Measurements from ENCODE around the gene PPP1CA. TPM values are rescaled to one million over a fixed set of nuclear protein-coding genes. Genes with fewer than 3 reads are reported as not detected.

Gene PPP1CA
- total and polyA plus RNA-seq, 3 donors from 2014 or later = 79.7 to 129 (median 100) TPM

DNA sequence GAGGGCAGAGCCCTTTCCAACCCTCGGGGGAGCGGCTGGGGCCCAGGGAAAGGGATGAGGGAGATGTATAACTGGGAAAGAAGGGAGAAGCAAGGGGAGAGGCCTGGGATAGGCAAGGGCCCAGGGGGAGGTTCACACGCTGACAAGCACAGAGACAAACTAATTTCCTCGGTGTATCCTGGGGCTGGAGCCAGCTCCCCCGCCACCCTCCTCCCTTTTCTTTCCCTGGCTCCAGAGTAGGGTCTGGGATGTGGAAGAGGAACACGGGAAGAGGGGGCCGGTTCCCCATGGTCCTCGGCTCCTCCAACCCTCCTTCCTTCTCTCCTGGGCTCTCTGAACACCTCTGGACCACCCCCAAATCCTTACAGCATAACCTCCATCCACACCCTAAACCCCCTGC, 35.1 kb downstream of the PPP1CA start:
- TF ChIP-seq, protein P1, sequence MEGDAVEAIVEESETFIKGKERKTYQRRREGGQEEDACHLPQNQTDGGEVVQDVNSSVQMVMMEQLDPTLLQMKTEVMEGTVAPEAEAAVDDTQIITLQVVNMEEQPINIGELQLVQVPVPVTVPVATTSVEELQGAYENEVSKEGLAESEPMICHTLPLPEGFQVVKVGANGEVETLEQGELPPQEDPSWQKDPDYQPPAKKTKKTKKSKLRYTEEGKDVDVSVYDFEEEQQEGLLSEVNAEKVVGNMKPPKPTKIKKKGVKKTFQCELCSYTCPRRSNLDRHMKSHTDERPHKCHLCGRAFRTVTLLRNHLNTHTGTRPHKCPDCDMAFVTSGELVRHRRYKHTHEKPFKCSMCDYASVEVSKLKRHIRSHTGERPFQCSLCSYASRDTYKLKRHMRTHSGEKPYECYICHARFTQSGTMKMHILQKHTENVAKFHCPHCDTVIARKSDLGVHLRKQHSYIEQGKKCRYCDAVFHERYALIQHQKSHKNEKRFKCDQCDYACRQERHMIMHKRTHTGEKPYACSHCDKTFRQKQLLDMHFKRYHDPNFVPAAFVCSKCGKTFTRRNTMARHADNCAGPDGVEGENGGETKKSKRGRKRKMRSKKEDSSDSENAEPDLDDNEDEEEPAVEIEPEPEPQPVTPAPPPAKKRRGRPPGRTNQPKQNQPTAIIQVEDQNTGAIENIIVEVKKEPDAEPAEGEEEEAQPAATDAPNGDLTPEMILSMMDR (IDR thresholded peaks at IDR 0.05) = no peak
- no peak for TF ChIP-seq POLR2A (IDR thresholded peaks at IDR 0.05)
- Histone ChIP-seq H3K27me3 (no peaks in the 10 kb centered on the region), H3K9me3 (no peaks in the 10 kb centered on the region), H3K27ac (peak overlapping the region in 1 of 2 donors; percentile 25), H3K4me1 (peaks cover 28% of the 10 kb centered on the region), H3K36me3 (ENCODE audit: low read depth, missing control alignments) (no peaks in the 10 kb centered on the region), H3K4me3 (no peak overlapping the region)
- intact Hi-C loops (cut with DNase I; ENCODE audit: low total_unique reads) = no loop called here
- WGBS, 2 donors = 35 to 46% methylated on average over 8 of the region's 8 CpGs
- DNase-seq = peak; percentile 63

DNA sequence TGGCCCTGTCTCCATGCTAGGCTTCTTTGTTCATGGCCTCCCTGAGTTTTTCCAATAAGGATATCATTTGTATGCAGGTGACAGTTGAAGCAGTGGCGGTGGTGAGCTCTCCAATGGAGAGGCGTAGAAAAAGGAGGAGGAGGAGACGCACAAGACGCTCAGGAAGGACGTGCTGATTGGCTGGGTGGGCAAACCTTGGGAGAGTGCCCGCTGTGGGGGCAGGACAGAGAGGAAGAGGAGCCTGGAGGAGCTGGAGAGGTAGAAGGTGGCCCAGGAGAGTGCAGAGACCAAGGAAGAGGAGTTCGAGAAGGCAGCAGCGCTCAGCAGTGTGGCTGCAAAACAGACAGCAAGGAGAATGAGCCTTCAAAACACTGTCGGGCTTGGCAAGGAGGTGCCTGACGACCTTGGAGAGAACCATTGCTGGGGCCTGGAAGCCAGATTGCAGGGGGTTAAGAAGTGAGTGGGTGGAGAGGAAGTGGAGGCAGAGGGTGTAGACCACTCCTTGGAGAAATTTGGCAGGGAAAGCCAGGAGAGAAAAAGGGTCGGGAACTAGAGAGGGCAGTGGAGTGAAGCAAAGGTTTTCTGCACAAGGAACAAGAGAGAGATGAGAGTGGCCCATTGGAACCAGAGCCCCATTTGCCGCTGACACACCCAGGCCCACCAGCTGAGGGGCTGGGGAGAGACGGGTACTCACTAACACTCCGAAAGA, 35.8 kb downstream of the PPP1CA start:
- H3K4me3 ChIP-seq = no peak overlapping the region
- no peaks in the 10 kb centered on the region for H3K36me3 ChIP-seq (ENCODE audit: low read depth, missing control alignments)
- peak overlapping the region in 1 of 2 donors; percentile 25 for H3K27ac ChIP-seq
- no peaks in the 10 kb centered on the region for H3K9me3 ChIP-seq
- intact Hi-C loops (cut with DNase I; ENCODE audit: low total_unique reads) = no loop called here
- 43 to 51% methylated on average over 14 of the region's 14 CpGs for WGBS, 2 donors
- no peak for DNase-seq
- H3K4me1 ChIP-seq = peaks cover 25% of the 10 kb centered on the region
- TF ChIP-seq, protein P1 (IDR thresholded peaks at IDR 0.05) = no peak
- TF ChIP-seq POLR2A (IDR thresholded peaks at IDR 0.05) = no peak
- no peaks in the 10 kb centered on the region for H3K27me3 ChIP-seq

DNA sequence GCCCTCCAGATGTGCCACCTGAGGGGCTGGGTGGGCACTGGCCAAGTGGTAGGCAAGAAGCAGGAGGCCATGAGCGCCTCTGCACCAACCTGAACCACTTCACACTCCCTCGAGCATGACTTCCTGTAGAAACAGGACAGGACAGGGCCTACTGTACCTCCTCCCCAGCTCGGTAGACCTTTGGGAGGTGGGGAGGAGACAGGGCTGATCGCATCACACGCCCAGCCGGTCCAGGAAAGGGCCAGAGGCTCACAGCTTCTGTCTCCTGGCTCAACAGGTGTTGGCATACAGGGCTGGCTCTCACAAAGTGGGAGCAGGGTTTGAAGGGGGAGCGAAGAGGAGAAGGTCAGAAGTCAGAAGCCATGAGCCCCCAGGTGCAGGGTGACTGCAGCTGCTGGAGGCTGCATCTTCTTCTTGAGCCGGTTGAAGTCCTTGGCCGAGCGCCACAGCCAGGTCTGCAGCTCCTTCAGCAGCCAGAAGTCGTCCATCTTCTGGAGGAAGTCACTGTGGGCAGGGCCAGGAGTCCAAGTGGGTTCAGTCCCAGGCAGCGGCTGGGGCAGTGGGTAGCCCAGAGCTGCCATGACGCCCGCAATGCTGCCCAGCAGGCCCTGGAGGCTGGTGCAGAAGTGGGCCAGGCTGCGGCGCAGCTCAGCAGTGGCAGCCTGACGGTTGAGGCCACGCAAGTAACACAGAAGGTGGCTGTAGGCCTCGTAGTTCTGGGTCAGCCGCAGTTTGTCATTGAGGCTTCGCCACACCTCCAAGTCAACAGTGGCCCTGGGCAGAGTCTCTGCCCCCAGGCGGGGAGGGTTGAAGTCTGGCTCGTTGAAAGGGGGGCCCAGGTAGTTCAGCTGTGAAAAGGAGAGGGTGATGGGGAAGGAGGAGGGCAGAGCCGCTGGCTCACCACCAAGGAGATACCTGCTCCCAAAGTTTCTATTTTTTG, 36.6 kb downstream of the PPP1CA start:
- TF ChIP-seq, protein P1 (IDR thresholded peaks at IDR 0.05) = no peak
- no peak for TF ChIP-seq POLR2A (IDR thresholded peaks at IDR 0.05)
- Histone ChIP-seq H3K9me3 (no peaks in the 10 kb centered on the region), H3K4me1 (peaks cover 23% of the 10 kb centered on the region), H3K36me3 (ENCODE audit: low read depth, missing control alignments) (no peaks in the 10 kb centered on the region), H3K27ac (no peak overlapping the region), H3K27me3 (no peaks in the 10 kb centered on the region), H3K4me3 (no peak overlapping the region)
- WGBS, 2 donors = 89 to 91% methylated on average over 15 to 24 of the region's 24 CpGs
- DNase-seq = no peak
- intact Hi-C loops (cut with DNase I; ENCODE audit: low total_unique reads) = no loop called here

DNA sequence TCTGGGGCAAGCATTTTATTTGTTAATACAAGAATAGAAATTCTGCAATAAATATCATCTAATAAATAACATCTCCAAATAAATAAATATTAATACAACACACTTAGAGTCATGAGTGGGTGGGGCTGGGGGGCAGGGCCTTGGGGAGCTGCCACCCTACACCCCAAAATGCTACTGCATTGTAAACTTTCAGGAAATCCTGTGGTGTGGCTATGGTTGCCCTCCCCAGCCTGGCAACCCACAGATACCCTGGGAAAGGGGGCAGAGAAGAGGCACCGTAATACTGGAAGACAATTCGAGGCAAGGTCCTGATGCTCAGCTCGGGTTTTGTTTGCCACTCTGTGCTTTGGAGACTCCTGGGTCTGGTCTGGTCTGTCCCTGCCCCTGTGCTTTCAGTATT, 37.5 kb downstream of the PPP1CA start:
- H3K27ac ChIP-seq = no peak overlapping the region
- no peaks in the 10 kb centered on the region for H3K36me3 ChIP-seq (ENCODE audit: low read depth, missing control alignments)
- H3K4me1 ChIP-seq = peaks cover 18% of the 10 kb centered on the region
- WGBS, 2 donors = 94% methylated on average over 3 of the region's 3 CpGs
- TF ChIP-seq, protein P1 (IDR thresholded peaks at IDR 0.05) = no peak
- no peak for TF ChIP-seq POLR2A (IDR thresholded peaks at IDR 0.05)
- H3K27me3 ChIP-seq = no peaks in the 10 kb centered on the region
- no peak overlapping the region for H3K4me3 ChIP-seq
- H3K9me3 ChIP-seq = no peaks in the 10 kb centered on the region
- DNase-seq = no peak
- intact Hi-C loops (cut with DNase I; ENCODE audit: low total_unique reads) = no loop called here
